ENCODE measurements around the gene CHRNA4.

CHRNA4 gene
- 0 reads per million in 2 donors for total RNA-seq

DNA sequence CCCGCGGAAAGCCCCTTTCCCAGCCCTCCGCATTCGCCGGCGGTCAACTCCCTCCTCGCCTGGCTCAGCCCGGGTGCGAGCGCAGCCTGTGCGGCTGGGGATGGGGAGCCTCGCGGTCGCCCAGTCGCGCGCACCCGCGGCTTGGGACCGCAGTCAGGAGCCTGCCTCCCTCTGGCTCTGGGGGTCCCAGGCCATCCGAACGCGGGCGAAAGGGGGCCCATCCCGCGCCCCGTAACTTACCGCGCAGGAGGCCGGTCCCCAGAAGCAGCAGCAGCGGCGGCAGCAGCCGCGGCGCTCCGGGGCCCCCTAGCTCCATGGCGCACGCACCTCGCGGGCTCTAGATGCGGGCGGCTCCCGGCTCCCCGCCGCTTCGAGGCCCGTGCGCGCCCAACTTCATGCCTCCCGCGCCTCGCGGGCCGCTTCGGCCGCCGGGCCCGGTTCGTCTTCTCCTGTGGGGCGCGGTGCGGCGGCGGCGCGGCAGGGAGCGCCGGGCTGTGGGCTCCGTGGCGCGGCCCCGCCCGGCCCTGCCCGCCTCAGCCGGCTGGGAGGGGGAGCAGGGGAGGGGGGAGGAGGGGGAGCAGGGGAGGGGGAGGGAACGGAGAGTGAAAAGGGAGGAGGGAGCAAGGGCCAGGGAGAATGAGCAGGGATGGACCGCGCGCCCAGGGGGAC is at the start of gene CHRNA4:
CHRNA4 (minus strand) TSS at position 500 of the 669 bp plus-strand sequence; CDS start at position 316, 184 bp downstream.
- no peak for DNase-seq

DNA sequence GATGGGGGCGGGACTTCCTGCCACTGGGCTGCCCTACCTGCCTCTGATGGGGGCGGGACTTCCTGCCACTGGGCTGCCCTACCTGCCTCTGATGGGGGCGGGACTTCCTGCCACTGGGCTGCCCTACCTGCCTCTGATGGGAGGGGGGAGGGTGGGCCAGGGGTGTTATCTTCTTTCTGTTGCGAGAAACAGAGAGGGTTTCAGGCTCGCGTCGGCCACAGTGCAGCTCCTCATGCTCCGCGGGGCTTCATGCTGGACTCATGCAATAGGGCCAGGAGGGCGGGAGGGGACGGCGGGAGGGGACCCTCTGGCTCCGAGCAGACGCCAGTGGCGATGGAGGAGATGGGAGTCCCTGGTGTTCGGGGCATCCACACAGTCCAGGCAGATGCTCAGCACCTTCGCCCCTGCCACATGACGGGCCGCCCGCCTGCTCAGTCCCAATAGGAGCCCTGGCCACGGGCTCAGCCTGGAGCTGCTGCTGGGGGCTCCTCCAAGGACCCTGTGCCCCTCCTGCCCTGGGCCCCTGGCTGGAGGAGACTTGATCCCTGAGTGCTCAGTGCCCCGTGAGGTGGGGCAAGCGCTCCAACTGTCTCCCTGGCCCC is 48.8 kb upstream of the CHRNA4 start:
- no peak for DNase-seq

DNA sequence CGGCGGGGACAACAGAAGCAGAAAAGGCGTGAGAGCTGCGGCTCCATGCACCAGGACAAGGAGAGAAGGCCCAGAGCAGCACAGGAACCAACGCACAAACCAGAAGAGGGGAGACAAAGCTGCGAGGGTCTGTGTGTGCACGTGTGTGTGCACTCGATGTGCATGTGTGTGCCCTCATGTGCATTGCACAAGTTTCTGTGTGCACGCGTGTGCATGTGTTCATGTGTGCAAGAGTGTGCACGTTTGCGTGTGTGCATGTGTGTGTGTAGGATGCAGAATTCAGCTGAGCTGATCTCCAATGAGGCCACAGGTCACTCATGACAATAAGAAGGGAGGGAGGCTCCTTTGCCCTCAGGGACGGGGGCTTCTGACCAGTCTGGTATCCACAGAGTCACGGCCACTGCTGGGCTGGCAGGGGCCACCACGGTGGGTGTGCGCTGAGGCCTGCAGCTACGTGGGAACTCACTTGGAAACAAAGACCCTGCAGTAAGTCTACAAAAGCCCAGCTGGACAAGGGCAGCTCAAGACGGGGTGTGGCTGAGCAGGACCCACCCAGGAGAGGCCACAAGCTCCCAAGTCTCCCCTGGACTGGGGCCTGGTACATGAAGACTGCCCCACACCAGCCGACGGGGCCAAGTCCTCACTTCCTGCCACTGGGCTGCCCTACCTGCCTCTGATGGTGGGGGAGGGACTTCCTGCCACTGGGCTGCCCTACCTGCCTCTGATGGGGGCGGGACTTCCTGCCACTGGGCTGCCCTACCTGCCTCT is 48.1 kb upstream of the CHRNA4 start:
- no peak for DNase-seq

DNA sequence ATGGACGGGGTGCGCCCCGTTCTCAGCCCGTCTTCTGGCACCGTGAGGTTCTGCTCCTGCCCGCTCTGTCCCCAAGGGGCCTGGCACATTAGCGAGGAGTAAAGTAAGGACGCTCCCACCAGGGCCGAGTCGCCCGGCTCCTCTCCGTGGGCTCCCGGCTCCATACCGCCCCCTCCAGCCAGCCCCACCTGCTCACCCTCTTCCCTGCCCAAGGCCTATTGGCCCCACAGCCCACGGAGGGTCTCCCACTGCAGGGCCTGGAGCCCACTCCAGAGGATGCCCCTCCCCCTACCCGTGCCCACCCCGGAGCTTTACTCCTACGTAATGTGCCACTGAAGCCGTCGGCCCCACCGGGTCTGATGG is 47.5 kb upstream of the CHRNA4 start:
- no peak for DNase-seq

DNA sequence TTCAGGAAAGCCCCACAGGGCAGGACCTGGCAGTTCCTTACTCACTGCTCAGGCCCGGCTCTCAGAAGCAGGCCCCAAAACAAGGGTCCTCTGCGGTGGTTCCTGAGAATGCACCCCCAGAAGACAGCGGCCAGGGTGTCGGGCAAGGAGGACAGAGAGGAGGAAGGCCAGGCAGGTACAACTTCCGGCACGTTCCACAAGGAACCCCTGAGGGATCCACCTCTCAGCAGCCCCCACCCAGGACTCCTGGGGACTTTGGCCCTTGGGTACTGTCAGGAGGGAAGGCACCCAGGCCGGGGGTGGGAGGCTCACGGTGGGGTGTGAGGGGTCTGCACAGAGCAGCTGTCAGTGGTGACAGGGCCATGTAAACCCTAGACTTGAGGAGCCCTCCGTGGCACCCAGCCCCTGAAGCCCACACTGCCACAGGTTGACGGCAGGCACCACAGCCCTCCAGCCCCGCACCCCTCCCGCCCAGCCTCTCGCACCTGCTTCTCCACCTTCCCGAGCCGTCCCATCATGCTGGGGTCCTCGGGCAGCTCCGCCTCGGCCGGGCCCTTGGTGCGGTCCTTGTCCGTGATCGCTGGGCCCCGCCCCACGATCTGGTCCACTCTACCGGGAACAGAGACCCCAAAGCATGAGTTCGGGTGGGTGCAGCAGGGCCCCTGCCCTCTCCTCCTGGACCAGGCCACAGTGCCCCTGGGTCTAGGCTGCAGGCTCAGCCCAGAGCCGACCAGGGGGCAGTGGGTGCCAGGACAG is 47.0 kb upstream of the CHRNA4 start:
- no peak for DNase-seq

DNA sequence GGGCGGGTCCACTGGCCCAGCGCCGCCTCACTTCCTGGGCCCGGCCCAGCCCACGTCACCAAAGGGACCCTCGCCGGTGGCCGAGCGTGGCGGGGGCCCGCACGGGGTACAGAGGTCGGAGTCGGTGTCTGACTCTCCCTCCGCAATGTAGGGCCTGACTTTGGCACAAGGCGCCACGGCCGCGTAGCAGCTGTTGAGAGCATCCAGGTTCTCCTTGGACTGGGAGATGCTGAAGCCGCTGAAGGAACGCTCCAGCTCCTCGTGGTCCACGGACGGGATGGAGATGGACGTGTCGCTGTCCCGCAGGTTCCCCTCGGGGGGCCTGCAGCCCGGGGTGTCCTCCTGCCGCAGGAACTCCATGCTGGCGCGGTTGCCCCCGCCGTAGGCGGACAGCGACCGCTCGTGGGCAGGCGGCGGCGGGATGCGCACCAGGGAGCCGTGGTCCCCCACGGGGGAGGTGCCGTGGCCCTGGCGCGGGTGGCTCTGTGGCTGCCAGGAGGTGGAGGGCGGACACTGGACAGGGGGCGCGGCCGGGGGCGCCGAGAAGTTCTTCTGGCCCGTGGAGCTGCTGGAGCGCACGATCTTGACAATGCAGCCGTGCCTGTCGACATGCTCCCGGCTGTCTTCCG is 45.6 kb upstream of the CHRNA4 start:
- no peak for DNase-seq

DNA sequence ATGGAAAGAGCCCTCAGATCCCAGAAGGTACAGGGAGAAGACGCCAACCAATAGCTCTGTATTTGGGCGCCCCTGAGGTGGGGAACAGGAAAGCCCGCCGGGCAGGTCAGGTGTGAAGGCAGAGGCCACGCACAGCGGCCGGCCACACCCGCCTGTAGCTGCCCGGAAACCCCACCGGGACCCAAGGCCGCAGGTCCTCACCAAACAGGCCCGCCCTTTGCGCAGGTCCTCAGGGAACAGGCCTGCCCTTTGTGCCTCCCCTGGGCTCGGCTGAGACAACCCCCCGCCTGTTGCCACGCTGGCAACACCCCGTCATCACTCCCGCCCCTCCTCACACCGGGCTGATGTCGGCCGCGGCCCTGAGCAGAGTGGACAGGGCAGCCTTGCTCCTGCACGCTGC is 44.9 kb upstream of the CHRNA4 start:
- DNase-seq: no peak

DNA sequence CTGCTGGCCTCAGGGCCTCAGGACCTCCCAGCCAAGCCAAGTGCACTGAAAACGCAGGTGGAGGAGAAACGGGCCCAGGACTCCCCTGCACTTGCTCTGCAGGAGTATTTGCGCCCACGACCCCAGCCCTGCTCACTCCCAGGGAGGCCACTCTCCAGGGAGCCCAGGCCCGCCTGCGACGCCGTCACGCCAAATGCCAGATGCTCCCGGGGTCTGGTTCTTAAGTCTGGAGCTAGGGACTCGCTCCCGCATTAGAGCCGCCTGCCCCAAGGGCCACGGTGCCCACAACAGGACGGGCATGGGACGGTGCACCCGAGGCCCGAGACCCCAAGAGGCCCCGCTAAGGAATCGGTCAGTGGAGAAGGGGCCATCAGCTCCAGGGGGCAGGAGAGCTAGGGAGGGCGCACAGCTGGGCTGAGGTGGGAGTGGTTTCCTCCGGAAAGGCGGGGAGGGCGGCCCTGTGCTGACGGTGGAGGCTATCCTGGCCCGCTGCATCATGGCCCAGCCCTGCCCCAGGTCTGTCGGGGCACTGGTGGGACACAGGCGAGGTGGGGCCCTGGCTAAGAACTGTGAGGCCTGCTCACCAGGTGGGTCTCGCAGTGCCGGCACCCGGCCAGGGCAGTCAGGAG is 44.1 kb upstream of the CHRNA4 start:
- no peak for DNase-seq

DNA sequence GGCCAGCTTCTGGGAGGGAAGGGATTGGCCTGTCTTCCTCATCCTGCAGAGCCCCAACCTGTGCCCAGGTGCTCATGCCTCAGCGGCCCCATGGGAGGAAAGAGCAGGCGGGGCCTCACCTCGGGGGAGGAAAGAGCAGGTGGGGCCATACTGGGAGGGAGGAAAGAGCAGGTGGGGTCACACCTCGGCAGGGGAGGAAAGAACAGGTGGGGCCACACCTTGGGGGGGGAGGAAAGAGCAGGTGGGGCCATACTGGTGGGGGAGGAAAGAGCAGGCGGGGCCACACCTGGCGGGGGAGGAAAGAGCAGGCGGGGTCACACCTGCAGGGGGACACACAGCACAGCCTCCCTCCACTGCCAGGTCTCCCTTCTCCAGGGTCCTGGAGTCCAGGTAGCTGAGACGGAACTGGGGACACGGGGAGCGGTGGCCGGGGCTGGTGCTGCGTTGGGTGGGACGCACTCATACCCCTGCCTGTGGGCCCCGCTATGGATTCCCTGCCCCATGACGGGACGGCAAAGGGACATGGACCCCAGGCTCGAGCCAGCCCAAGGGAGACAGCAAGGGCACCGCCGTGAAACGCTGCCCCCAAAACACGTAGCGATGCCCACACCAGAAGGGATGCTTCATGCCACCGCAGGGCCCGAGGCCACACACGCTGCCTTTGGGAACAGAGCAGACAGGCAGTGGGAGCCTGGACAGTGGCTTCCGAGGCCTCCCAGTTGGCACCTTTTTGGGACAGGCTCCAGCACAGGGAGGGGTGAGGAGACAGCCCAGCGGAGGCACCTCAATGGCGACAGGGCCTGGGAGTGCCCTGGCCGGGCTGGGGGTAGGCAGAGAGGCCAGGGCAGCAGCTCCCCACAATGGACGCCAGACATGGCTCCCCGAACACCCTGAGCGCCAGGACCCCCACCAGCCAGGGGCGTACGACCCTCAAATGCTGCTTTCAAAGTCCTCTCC is 43.3 kb upstream of the CHRNA4 start:
- DNase-seq: no peak

DNA sequence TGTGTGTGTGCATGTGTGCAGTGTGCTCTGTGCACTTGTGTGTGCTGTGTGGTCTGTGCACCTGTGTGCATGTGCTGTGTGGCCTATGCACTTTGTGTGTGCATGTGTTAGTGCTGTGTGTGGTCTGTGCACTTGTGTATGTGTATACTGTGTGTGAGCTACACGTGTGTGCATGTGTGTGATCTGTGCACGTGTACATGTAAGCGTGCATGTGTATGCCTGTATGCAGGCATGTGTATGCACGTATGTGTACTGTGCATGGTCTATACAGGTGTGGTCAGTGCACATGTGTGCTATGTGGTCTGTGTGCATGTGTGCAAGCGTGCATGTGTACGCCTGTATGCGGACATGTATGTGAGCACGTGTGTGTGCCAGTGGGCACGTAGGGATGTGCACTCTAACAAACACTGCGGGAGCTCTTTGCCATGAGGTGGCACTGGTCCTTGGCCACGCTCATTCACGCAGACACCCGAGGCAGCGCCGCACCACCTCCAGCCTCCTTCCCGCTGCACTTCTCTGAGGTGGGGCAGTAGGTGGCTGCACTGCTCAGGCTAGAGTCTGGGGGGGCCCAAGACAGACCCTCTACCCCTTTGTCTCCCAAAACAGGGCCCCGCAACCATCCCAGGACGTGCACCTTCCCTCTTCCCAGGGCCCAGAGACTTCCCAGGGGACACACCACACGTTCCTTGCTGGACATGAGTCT is 42.4 kb upstream of the CHRNA4 start:
- no peak for DNase-seq

DNA sequence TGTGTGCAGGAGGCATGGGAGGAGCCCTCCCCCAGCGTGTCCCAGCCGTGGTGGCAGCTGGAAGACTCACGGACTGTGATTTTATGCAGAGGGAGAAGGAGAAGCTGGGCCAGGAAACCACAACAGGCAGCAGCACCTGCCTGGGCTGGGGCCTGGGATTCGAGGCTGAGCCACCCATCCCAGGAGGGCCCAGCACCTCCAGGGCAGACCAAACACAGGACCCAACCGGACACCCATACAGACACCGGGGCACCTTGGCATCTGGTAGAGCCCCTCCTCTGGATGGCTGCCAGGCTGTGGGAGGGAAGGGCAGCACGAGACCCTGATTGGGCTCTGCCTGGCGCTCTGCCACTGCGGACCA is 41.7 kb upstream of the CHRNA4 start:
- no peak for DNase-seq

DNA sequence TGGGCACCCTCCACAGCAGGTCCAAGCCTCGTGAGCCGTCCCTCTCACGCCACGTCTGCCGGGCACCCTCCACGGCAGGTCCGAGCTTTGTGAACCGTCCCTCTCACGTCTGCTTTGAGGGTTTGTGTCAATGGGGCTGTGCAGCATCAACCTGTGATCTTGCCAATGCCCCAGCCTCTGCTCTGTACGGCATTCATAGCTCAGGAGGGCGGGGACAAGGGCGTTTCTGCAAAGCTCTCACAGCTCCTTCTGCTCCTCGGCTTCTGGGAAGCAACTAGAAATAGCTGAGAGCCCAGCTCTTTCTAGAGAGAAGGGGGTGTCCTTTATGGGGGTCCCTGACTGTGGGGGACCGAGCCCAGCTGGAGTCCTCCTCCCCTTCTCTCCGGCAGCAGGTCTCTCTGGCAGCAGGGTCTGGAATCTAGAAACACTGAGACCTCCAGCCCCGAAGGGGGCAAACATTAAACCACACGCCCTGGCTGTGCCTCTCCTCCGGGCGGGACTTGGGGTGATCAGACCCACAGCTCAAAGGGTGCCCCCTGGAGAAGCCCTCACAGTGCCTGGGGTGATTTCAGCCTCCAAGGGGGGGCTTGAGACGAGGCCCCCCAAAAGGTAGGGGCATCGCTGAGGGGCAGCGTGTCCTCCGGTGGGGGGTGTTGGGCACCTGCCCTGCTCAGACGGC is 41.2 kb upstream of the CHRNA4 start:
- no peak for DNase-seq

DNA sequence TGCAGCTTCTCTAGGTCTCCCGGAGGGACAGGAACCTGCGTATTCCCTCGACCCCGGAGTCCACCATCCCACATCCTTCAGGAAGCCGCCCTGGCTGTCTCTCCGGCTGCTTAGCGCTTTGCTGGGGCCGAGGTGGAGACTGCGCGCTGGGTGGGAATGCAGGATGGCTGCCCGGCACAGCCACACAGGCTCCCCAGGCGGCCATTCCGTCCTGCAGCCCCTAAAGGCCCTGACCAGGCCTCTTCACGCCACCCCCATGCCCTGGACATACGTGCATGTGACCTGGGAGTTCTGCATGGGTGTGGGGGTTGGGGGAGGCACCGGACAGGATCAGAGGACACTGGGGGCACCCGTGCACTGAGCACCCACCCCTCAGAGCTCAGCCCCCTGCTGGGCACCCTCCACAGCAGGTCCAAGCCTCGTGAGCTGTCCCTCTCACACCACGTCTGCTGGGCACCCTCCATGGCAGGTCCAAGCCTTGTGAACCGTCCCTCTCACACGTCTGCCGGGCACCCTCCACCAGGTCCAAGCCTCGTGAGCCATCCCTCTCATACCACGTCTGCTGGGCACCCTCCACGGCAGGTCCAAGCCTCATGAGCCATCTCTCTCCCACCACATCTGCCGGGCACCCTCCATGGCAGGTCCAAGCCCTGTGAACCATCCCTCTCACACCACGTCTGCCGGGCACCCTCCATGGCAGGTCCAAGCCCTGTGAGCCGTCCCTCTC is 40.4 kb upstream of the CHRNA4 start:
- no peak for DNase-seq

DNA sequence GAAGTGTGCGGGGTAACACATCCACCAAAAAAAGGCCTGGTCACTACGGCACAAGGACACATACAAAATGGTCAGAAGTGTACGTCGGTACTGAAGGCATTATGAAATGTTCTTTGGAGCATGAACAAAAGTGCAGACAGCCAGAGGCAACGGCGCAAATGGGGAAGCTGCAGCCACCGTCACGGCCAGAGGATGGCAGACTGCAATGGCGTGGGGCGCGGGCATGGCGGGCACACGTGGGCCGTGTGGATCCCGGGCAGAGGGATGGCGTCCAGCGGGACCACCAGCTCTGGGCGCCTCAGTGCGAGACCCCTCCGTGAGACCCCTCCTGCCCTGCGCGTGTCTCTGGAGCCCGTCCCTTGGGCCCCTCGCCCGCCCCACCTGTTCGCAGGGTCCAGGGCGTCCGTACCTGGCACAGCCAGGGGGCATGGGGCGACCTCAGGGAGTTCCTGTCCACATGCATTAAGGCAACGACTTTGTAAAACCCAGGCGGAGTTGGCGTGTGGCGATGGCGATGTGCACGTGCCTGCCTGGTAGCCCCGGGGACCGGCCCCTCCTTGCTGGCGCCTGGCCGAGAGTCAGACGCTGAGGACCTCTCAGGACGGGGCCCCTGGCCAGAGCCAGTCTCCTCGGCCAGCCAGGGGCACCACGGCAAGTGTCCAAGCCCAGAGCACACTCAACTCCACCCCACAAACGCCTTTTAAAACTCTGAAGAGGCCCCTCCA is 39.5 kb upstream of the CHRNA4 start:
- DNase-seq: no peak

DNA sequence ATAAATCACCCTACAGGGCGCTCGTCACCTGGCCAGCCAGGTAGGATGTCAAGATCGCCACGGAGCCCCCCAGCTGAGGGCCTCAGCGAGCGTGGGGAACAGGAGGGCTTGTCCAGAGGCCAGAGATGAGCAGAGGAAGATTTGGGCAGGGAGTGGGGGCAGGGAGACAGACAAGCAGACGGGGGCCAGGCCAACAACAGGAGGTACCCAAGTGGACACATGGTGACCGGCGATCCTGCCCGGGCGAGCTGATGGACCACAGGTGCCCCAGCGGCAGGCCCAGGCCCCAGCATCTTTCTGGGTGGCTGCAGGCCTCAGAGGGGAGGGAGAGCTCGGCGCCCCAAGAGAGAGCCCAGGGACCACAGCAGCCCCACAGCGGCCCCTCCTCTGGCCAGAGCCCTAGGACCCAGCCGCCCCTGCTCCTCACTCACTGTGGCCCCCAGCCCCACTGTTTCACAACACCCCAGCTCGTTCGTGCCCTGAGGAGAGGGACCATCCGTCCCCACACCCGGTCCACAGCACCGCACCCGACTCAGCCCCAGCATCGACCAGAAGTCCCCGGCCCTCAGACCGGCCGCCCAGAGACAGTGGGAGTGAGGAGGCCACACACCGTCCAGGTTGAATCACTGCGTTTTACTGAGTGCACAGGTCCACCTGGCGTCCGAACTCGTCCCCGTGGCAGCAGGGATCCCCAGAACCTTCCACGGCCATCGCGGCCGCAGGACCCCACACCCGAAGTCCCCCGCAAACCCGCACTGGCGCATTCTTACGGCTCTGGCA is 38.6 kb upstream of the CHRNA4 start:
- DNase-seq: no peak

DNA sequence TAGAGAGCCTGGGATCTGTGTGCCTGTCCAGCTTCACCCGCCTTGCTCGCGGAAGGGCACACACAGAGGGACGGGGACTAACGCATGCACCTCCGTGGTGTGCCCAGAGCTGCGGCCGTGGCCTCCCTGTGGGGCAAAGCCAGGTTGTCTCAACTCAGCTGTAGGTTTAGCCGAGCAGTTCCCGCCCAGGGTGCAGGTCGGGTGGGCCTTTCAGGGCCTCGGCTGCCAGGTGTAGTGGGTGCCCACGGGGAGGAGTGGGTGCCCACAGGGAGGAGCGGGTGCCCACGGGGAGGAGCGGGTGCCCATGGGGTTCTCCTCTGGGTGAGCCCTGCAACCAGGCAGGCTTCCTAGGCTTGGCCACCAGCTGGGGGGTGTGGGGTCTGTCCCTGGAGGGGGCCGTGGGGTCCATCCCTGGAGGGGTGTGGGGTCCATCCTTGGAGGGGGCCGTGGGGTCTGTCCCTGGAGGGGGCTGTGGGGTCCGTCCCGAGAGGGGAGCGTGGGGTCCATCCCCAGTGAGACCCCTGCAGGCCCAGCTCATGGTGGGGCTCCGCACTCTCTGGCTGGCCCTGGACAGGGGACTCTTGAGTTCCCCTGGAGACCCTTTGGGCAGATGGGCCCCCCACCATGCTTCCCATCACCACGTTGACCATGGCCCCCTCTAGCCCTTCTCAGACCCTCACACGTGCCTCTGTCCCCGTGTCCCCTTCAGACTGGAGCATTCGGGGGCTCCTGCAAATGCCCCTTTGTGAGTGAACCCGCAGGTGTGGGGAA is 37.8 kb upstream of the CHRNA4 start:
- DNase-seq: no peak

DNA sequence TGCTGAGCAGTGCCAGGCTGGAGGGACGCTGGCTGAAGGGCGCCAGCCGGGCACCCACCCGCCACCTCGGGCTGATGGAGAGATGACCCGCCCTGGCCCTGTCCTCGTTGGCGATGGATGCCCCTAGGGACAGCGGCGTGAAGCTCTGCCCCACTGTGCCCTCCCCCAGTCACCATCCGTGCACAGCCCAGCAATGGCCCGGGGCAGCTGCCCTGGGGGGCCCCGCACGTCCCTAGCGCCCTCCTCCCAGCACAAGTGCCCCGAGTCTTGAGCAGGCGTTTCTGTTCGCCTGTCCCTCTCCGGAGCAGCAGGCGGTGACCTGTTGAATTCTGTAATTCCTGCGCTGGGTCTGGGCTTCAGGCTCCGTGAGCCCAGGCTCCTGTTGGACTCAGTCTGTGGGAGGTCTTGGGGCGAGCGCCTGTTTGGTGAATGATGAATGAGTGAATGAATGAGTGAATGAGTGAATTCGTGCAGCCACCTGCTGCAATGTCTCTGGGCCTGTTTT is 36.8 kb upstream of the CHRNA4 start:
- no peak for DNase-seq
